Ovary (tissue), 3 donors: Measurements from ENCODE around the gene STK38.

ENCODE experiments used
- EP300 ChIP-seq: sonication (generic); formaldehyde crosslinking; IDR thresholded peaks from one replicate; pipeline ENCODE4 v1.6.1; 2017; ENCODE audit warnings: antibody characterized with exemption
- POLR2A ChIP-seq: fragments of 450-650 bp; IDR thresholded peaks from one replicate; pipeline ENCODE4 v1.6.1; 2017; ENCODE audit warnings: antibody characterized with exemption, mild to moderate bottlenecking, moderate library complexity
- TF ChIP-seq, protein P1 (sequence below), 3 donors: fragments of 450-650 bp in 2 of 3; fragments of 200-600 bp in 1 of 3; IDR thresholded peaks; one replicate each; pipeline versions ENCODE4 v1.5.1 to v1.8.0; 2016 to 2022; ENCODE audit warnings: antibody characterized with exemption in 3 of 3, mild to moderate bottlenecking in 1 of 3
- donor health status: DM: no; HTN: no; CAD: no.

DNA sequence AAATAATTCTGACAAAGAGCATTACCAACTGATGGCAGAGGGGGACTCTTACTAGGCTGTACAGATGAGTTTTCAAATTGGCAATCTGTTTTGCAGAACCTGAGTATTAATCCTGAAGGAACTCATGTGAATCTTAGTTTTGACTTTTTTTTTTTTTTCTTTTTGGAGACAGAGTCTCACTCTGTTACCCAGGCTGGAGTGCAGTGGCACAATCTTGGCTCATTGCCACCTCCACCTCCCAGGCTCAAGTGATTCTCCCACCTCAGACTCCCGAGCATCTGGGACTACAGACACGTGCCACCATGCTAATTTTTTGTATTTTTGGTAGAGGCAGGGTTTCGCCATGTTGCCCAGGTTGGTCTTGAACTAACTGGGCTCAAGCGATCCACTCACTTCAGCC is 55.2 kb downstream of the STK38 start:
- TF ChIP-seq, protein P1, sequence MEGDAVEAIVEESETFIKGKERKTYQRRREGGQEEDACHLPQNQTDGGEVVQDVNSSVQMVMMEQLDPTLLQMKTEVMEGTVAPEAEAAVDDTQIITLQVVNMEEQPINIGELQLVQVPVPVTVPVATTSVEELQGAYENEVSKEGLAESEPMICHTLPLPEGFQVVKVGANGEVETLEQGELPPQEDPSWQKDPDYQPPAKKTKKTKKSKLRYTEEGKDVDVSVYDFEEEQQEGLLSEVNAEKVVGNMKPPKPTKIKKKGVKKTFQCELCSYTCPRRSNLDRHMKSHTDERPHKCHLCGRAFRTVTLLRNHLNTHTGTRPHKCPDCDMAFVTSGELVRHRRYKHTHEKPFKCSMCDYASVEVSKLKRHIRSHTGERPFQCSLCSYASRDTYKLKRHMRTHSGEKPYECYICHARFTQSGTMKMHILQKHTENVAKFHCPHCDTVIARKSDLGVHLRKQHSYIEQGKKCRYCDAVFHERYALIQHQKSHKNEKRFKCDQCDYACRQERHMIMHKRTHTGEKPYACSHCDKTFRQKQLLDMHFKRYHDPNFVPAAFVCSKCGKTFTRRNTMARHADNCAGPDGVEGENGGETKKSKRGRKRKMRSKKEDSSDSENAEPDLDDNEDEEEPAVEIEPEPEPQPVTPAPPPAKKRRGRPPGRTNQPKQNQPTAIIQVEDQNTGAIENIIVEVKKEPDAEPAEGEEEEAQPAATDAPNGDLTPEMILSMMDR (IDR thresholded peaks at IDR 0.05) = no peak
- TF ChIP-seq EP300 = no peak
- no peak for TF ChIP-seq POLR2A
